GM19025 (cell line): ENCODE results near the gene NUP93.
"Not testable (repeated sequence)": the region's sequence is repeated elsewhere in the genome, so short reads cannot be mapped to it uniquely, and the experiment has no call there.

Source experiments
- ATAC-seq: cut with Tn5 transposase; IDR thresholded peaks from one replicate; pipeline ENCODE4 v1.9.1; 2021; ENCODE audit warnings: mild to moderate bottlenecking, low read depth, moderate library complexity; ENCODE audit not compliant: unreplicated experiment

Gene NUP93

DNA sequence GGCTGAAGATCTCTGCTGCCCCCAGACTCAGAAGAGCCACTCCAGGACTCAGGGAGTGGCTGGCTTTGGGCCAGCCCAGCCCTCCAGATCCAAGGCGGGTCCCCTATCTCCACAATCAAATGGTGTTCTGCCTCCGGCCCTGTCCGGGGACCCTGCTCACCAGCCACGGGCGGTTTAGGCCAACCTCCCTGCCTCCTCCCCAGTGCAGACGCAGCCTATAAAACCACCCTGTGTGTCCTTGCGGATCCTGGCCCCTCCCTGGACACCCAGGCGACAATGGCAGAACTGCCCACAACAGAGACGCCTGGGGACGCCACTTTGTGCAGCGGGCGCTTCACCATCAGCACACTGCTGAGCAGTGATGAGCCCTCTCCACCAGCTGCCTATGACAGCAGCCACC lies 135.0 kb downstream of the NUP93 start, which contains the start of gene SLC12A3:
SLC12A3 (plus strand) TSS at position 248 of the 400 bp plus-strand sequence; CDS start at position 277, 29 bp downstream.
- ATAC-seq: no peak

DNA sequence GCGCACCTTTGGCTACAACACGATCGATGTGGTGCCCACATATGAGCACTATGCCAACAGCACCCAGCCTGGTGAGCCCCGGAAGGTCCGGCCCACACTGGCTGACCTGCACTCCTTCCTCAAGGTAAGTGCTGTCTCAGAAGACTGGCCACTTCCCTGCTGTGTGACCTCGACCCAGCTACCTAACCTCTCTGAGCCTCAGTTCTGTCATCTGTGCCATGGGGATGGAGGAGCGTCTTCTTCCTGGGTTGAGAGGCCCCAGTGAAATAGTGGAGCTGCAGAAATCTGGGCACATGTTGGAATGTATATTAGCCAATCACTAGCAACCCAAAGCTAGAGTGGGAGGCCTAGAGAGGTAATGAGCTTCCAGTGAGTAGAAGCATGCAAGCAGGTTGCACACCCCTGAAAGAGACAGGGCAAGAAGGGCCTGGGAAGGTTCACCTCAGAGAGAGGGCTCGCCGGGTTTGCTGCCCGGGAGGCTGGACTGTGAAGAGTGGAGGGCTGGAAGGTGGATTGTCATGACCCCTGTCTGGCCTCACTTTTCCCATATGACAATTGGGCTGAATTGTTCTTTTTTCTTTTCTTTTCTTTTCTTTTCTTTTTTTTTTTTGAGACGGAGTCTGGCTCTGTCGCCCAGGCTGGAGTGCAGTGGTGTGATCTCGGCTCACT lies 135.6 kb downstream of the NUP93 start:
- no peak for ATAC-seq

- ATAC-seq: no peak
Observed at GRCh38 chr16:56866955-56867830, 137.3 kb downstream of the NUP93 start.

DNA sequence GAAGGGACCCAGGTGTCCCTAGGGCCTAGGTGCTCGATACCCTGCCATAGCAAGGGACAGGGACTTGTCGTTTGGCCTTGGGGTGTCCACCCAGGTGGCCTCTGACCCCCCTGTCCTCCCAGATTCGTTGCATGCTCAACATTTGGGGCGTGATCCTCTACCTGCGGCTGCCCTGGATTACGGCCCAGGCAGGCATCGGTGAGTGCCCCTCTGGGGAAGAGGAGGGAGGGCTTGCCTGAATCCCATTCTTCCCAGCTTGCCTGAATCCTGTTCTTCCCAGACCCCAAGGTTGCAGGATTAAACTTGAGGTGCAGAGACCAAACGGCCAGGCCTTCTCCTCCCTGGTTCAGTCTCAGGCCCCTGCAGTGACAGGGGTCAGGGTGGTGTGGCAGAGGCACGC lies 138.2 kb downstream of the NUP93 start:
- no peak for ATAC-seq

- not testable (repeated sequence) for ATAC-seq
Observed at GRCh38 chr16:56868766-56869165, 138.8 kb downstream of the NUP93 start.

DNA sequence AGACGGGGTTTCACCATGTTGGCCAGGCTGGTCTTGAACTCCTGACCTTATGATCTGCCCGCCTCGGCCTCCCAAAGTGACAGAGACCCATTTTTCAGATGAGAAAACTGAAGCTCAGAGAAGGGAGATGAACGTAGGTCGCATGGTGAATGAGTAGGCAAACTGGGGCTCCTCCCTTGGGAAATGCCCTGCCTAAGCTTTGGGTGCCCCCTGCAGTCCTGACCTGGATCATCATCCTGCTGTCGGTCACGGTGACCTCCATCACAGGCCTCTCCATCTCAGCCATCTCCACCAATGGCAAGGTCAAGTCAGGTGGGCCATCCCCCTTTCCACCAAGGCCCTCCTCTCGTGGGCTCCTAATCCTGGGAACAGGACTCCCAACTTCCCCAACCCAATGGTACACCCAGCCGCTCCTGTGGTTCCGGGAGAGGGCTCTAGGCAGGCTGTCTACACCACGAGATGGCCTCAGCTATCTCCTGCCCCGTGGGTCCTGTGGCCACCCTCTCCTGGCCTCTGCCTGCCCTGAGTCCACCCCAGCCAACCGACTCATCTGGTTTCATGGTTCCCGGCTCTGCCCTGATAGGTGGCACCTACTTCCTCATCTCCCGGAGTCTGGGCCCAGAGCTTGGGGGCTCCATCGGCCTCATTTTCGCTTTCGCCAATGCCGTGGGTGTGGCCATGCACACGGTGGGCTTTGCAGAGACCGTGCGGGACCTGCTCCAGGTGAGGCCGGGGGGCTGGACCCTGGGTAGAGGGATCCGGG lies 139.8 kb downstream of the NUP93 start:
- no peak for ATAC-seq

GRCh38 chr16:56870276-56870888 lies 140.5 kb downstream of the NUP93 start:
- ATAC-seq: no peak

- no peak for ATAC-seq
Observed at GRCh38 chr16:56871172-56871593, 141.3 kb downstream of the NUP93 start.

DNA sequence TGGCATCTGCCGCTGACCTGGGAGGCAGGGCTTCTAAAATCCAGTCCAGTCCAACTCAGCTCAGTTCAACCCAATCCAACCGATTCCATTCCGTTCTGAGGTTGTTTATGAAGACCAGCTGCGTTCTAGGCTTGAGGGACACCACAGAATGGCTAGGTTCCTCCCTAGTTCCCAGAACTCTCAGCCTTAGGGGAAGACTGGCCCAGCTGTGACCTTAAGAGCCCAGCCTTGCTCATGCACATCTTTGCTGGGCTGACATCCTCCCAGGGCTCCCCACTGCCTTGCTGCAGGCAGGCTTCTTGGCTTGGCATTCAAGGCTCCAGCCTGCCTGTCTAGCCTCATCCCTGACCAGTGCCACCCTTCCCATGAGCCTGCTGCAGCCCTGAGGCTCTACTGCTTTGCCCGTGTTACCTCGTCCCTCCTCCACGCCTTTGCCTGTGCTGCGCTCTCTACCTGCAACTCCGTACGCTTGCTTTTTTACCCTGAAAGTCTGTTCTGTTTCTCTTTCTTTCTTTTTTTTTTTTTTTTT lies 143.0 kb downstream of the NUP93 start:
- ATAC-seq: no peak

- no peak for ATAC-seq
Observed at GRCh38 chr16:56874800-56875199, 144.9 kb downstream of the NUP93 start.

DNA sequence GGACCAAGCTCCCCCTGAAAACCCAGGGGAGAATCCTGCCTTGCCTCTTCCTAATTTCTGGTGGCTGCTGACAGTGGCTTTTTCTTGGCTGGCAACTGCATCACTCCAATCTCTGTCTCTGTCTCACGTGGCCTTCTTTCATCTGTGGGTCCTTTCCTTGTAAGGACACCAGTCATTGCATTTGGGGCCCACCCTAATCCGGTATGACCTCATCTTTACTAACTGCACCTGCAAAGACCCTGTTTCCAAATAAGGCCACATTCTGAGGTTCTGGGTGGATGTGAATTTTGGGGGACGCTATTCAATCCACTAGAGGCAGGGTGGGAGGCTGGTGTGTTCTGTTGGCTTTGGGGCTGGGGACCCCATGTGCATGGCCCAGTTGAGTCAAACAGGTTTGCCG lies 146.1 kb downstream of the NUP93 start:
- ATAC-seq: no peak

GRCh38 chr16:56877486-56878182 lies 147.7 kb downstream of the NUP93 start:
- ATAC-seq: no peak

DNA sequence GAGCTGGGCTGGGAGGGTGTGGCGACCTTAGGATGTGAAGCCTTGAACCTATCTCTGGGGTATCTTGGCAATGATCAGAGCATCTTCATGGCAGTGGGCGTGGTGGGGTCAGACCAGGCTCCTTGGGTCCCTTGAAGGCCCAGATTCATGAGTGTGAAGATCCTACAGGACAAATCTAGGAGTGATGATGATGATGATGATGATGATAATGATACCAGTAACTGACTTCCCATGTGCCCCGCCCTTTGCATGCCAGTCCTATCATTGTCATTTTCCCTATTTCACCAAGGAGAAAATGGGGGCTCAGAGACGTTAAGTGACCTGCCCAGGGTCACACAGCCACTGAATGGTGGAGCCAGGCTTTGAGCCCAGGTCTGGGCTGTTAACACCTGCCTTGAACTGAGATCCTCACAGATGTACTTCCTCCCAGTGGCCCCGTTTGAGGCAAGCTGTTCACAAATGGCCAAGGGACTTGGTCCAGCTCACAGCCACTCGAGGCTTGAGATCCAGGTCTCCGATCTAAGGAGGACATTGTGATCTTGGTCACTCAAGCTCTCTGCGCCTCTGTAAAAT lies 148.4 kb downstream of the NUP93 start:
- ATAC-seq: no peak

DNA sequence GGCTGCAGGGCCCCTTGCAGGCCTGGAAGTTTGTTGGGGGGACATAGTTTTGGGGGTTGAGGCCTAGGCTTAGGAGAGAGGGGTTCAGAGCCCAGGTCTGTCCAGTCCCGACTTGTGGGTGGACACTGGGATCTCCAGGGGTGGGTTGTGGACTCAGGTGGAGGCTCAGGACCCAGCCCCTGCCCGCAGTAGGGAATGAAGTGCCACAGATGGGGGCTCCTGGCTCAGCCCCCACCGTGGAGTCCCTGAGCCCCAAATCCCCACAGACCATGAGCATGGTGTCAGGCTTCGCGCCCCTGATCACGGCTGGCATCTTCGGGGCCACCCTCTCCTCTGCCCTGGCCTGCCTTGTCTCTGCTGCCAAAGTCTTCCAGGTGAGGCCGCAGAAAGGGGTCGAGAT lies 149.3 kb downstream of the NUP93 start:
- ATAC-seq: no peak

GRCh38 chr16:56880176-56880575 lies 150.2 kb downstream of the NUP93 start:
- ATAC-seq: no peak

DNA sequence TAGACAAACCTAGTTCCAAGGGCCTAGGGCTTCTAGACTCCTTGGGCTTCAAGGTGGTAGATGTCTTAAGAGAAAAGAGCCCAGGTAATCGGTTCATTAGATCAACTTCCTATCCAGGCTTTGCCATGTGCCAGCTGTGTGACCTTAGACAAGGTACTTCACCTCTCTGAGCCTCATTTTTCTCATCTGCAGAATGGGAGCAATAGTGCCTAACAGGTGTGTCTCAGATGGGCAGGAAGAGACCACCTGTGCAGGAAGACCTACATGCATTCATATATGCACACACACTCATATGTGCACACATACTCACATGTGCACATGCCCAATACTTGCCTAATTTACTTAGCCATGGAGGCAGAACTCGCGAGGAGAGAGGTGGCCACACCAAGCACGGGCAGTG lies 150.8 kb downstream of the NUP93 start:
- ATAC-seq: no peak

DNA sequence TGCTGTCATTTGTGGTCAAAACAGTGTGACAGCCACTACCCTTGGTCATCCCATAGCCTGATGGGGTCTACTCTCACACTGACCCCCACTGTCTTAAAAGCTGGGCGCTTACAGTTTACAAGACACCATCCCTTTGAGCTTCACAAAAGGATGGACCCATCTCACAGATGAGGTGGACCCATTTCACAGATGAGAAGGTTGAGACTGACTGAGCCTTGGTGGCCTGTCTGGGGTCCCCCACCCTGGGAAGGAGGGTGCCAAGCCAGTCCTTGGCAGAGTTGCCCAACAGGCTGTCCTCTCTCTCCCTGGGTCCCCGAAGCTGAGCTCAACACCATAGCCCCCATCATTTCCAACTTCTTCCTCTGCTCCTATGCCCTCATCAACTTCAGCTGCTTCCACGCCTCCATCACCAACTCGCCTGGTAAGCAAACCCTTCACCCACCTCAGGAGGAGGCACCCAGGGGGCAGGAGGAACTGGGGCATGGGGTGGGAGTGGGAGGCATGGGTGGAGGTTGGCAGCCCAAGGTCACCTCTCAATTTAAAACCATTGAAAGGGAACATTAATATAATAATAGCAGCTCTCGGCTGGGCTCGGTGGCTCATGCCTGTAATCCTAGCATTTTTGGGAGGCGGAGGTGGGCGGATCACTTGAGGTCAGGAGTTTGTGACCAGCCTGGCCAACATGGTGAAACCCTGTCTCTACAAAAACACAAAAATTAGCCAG lies 152.3 kb downstream of the NUP93 start:
- no peak for ATAC-seq

DNA sequence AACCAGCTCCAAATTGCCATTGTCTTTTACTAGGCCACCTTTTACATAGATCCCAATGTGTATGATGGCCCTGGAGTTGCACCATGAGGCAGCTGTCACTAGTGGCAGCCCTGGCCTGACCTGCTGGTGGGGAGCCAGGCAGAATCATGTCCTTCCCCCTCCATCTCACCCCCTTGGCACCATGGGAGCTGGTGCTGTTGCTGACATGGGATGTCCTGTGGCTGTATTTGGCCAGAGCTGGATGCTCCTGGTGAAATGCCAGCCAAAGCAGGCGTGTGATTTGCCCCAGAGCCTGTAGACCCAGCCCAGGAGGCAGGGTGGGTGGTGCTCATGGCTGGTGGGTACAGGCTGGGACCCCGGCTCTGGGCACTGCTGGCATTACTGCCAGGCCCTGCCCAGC lies 153.7 kb downstream of the NUP93 start:
- ATAC-seq: no peak
